H1 (cell line): ENCODE data around the gene A3GALT2. TPM values are rescaled to one million over a fixed set of nuclear protein-coding genes. Genes with fewer than 3 reads are reported as not detected.

Experiments used
- CTCF ChIA-PET: fragments of 300-600 bp; sonication (Branson Sonifier 250); formaldehyde crosslinking; loops from one replicate; lab custom pipeline; 2021; ENCODE audit not compliant: partially characterized antibody; lab: Charles Lee
- POLR2A ChIA-PET: fragments of 300-600 bp; sonication (Branson Sonifier 250); formaldehyde crosslinking; loops from one replicate; lab custom pipeline; 2021; ENCODE audit warnings: inconsistent platforms; ENCODE audit not compliant: partially characterized antibody; lab: Charles Lee
- DNase-seq, 2 experiments: peaks; one replicate each; pipeline versions ENCODE4 v3.0.0 to v3.0.0-alpha.2; 2010 to 2022; ENCODE audit warnings: low spot score in 2 of 2, low read depth in 1 of 2, mixed read lengths in 1 of 2
- FAIRE-seq: peaks from 2 replicates; lab custom pipeline; 2011; peaks lifted over from hg19 to GRCh38; lab: Jason Lieb, UNC
- H2AFZ ChIP-seq: 2 replicates; pipeline ENCODE4 v1.8.1; 2012; ENCODE audit warnings: low read length, inconsistent platforms
- H2AK5ac ChIP-seq: 2 replicates; pipeline ENCODE4 v1.6.1; 2013; ENCODE audit warnings: low read depth, low read length
- H2BK120ac ChIP-seq: replicated peaks from 2 replicates; pipeline ENCODE3; 2013; ENCODE audit warnings: low read depth, low read length, inconsistent platforms
- H2BK12ac ChIP-seq: 2 replicates; pipeline ENCODE4 v1.6.1; 2013; ENCODE audit warnings: low read depth, low read length
- H2BK15ac ChIP-seq: 2 replicates; pipeline ENCODE4 v1.6.1; 2013; ENCODE audit warnings: low read length
- H2BK20ac ChIP-seq: 2 replicates; pipeline ENCODE4 v1.6.1; 2013; ENCODE audit warnings: low read length
- H2BK5ac ChIP-seq: 2 replicates; pipeline ENCODE4 v1.6.1; 2013; ENCODE audit warnings: low read depth, low read length
- H3K14ac ChIP-seq: 2 replicates; pipeline ENCODE4 v1.6.1; 2013; ENCODE audit warnings: inconsistent platforms; ENCODE audit not compliant: insufficient read length
- H3K18ac ChIP-seq: 2 replicates; pipeline ENCODE4 v1.6.1; 2013; ENCODE audit warnings: low read length; ENCODE audit errors: extremely low read depth
- H3K23ac ChIP-seq: 2 replicates; pipeline ENCODE4 v1.6.1; 2013; ENCODE audit warnings: inconsistent platforms; ENCODE audit not compliant: insufficient read length
- H3K23me2 ChIP-seq: 2 replicates; pipeline ENCODE4 v1.6.1; 2013; ENCODE audit warnings: low read depth, low read length
- H3K27ac ChIP-seq: 2 replicates; pipeline ENCODE4 v1.6.1; 2011; ENCODE audit warnings: low read depth, low read length, inconsistent platforms
- H3K27me3 ChIP-seq, 4 experiments: replicated peaks in 1 of 4; 1 replicate in 1 of 4; 2 replicates in 3 of 4; pipeline versions ENCODE4 v1.6.1 to v1.8.1; 2011 to 2013; ENCODE audit warnings: low read length in 3 of 4, mild to moderate bottlenecking in 3 of 4, inconsistent platforms in 2 of 4, mixed read lengths in 2 of 4, moderate library complexity in 1 of 4; ENCODE audit not compliant: control insufficient read depth in 3 of 4, insufficient read depth in 3 of 4; ENCODE audit errors: extremely low read depth in 1 of 4
- H3K36me3 ChIP-seq, 4 experiments: 2 replicates each; pipeline versions ENCODE4 v1.6.1 to v1.8.1; 2011 to 2013; ENCODE audit warnings: mild to moderate bottlenecking in 4 of 4, low read length in 3 of 4, moderate library complexity in 2 of 4, control low read depth in 1 of 4, inconsistent platforms in 1 of 4; ENCODE audit not compliant: insufficient read depth in 4 of 4, control insufficient read depth in 2 of 4
- H3K4ac ChIP-seq: replicated peaks from 2 replicates; pipeline ENCODE3; 2013; ENCODE audit warnings: low read length, low read depth, mixed read lengths, inconsistent platforms; ENCODE audit not compliant: insufficient read length
- H3K4me1 ChIP-seq, 4 experiments: replicated peaks in 1 of 4; 1 replicate in 1 of 4; 2 replicates in 3 of 4; pipeline versions ENCODE4 v1.6.1 to v1.8.1; 2011 to 2013; ENCODE audit warnings: low read length in 3 of 4, inconsistent platforms in 2 of 4, mixed read lengths in 1 of 4; ENCODE audit not compliant: insufficient read depth in 4 of 4, control insufficient read depth in 3 of 4
- H3K4me2 ChIP-seq, 2 experiments: 2 replicates each; pipeline versions ENCODE4 v1.6.1 to v1.8.1; 2011 to 2013; ENCODE audit warnings: low read depth in 2 of 2, low read length in 2 of 2, control low read depth in 1 of 2, inconsistent platforms in 1 of 2, mild to moderate bottlenecking in 1 of 2; ENCODE audit not compliant: insufficient read depth in 1 of 2
- H3K4me3 ChIP-seq, 4 experiments: fragments of 200-600, 300-600 bp in 1 of 4; sonication (generic), shearing (Covaris generic), sonication (Bioruptor Twin) in 1 of 4; 2 replicates each; pipeline versions ENCODE4 v1.5.1 to v1.8.1; 2011 to 2016; ENCODE audit warnings: low read length in 4 of 4, low read depth in 3 of 4, control low read depth in 2 of 4, inconsistent platforms in 2 of 4, mild to moderate bottlenecking in 2 of 4, mixed read lengths in 1 of 4, moderate library complexity in 1 of 4; ENCODE audit not compliant: insufficient read depth in 2 of 4; ENCODE audit errors: extremely low read depth in 1 of 4
- H3K56ac ChIP-seq: replicated peaks from 2 replicates; pipeline ENCODE3; 2013; ENCODE audit warnings: low read depth, mild to moderate bottlenecking, mixed read lengths, low read length, inconsistent platforms; ENCODE audit not compliant: insufficient read length
- H3K79me1 ChIP-seq: 2 replicates; pipeline ENCODE4 v1.6.1; 2013; ENCODE audit warnings: low read depth, low read length, control low read depth
- H3K79me2 ChIP-seq, 2 experiments: 2 replicates each; pipeline versions ENCODE4 v1.6.1 to v1.8.1; 2012 to 2013; ENCODE audit warnings: low read length in 2 of 2, mild to moderate bottlenecking in 2 of 2, inconsistent platforms in 1 of 2; ENCODE audit not compliant: insufficient read depth in 2 of 2, control insufficient read depth in 1 of 2
- H3K9ac ChIP-seq, 4 experiments: replicated peaks in 1 of 4; 1 replicate in 1 of 4; 2 replicates in 3 of 4; pipeline versions ENCODE4 v1.6.1 to v1.8.1; 2011 to 2013; ENCODE audit warnings: low read depth in 3 of 4, low read length in 3 of 4, control low read depth in 2 of 4, mild to moderate bottlenecking in 2 of 4, moderate library complexity in 2 of 4, inconsistent platforms in 1 of 4; ENCODE audit errors: extremely low read depth in 1 of 4
- H3K9me3 ChIP-seq, 2 experiments: 2 replicates each; pipeline versions ENCODE4 v1.6.1 to v1.8.1; 2012 to 2013; ENCODE audit warnings: mild to moderate bottlenecking in 2 of 2, moderate library complexity in 2 of 2, control low read depth in 1 of 2, inconsistent platforms in 1 of 2, low read depth in 1 of 2, low read length in 1 of 2, mixed read lengths in 1 of 2; ENCODE audit not compliant: insufficient read depth in 2 of 2
- H4K20me1 ChIP-seq, 2 experiments: replicated peaks in 1 of 2; 2 replicates each; pipeline versions ENCODE3 to v1.8.1; 2011 to 2013; ENCODE audit warnings: inconsistent platforms in 2 of 2, low read length in 2 of 2, mild to moderate bottlenecking in 1 of 2; ENCODE audit not compliant: insufficient read depth in 2 of 2, control insufficient read depth in 1 of 2
- H4K5ac ChIP-seq: 2 replicates; pipeline ENCODE4 v1.6.1; 2013; ENCODE audit warnings: low read length, low read depth, mixed read lengths, inconsistent platforms; ENCODE audit not compliant: insufficient read length
- H4K8ac ChIP-seq: 2 replicates; pipeline ENCODE4 v1.8.0; 2013; ENCODE audit warnings: mild to moderate bottlenecking, moderate library complexity, low read length, inconsistent platforms; ENCODE audit not compliant: insufficient read depth; ENCODE audit errors: extremely low read depth
- H4K91ac ChIP-seq: replicated peaks from 2 replicates; pipeline ENCODE3; 2013; ENCODE audit warnings: low read length, mixed read lengths, inconsistent platforms; ENCODE audit not compliant: insufficient read length
- ZNF274 ChIP-seq: IDR thresholded peaks from 2 replicates; pipeline ENCODE4 v1.7.0; 2012; ENCODE audit warnings: low read length, borderline replicate concordance; ENCODE audit errors: extremely low read depth
- WGBS, 2 experiments: shearing (Covaris generic) in 1 of 2; methylation state at CpG; one replicate each; pipeline versions ENCODE4 v1.1.6 to v1.1.7; 2013 to 2015; ENCODE audit warnings: low lambda C conversion rate in 2 of 2, mixed read lengths in 2 of 2, inconsistent platforms in 1 of 2, low coverage in 1 of 2, missing lambda C conversion rate in 1 of 2; ENCODE audit not compliant: insufficient replicate concordance in 2 of 2, insufficient coverage in 1 of 2, insufficient read length in 1 of 2; ENCODE audit errors: extremely low coverage in 1 of 2, missing lambda C conversion rate in 1 of 2; 5-methylcytosine and 5-hydroxymethylcytosine counted together
- polyA plus RNA-seq, 7 experiments: library from polyadenylated mRNA; depleted of rRNA in 3 of 7; stranded (reverse) in 5 of 7; unstranded in 2 of 7; fragments of >200 nt in 5 of 7; fragments of 200-250 nt in 2 of 7; gene quantifications; 1 replicate in 5 of 7; 2 replicates in 1 of 7; 4 replicates in 1 of 7; pipeline versions ENCODE4 v1.2.1 to v1.2.3, GENCODE V29; 2011 to 2013; ENCODE audit warnings: missing spikeins in 2 of 7, mixed read lengths in 2 of 7
- total RNA-seq: library from RNA; stranded (reverse); fragmentation: NEBNext Ultra II Directional; extraction: Animal tissue kit (Norgen Biotek cat#: 25700); gene quantifications from 2 replicates; pipeline ENCODE4 v1.2.1, GENCODE V29; 2021

Gene A3GALT2
- total and polyA plus RNA-seq, 2 of the 8 experiments (the other 6 are each of a cell fraction or from before 2014, with no cell fraction given), result not detected

GRCh38 chr1:33358795-33359503, 38.1 kb upstream of the A3GALT2 start:
- Histone ChIP-seq H3K27ac (no peak overlapping the region), H3K4me3 (no peak overlapping the region), H2BK20ac (no peak overlapping the region), H2BK120ac (no peak overlapping the region), H3K4ac (no peak overlapping the region), H4K20me1 (no peaks in the 10 kb centered on the region), H4K8ac (no peak overlapping the region), H3K56ac (no peak overlapping the region), H3K18ac (no peak overlapping the region), H4K91ac (no peak overlapping the region), H3K4me2 (no peak overlapping the region), H3K9ac (no peak overlapping the region), H2AFZ (no peak overlapping the region), H3K79me2 (no peaks in the 10 kb centered on the region), H2AK5ac (no peak overlapping the region), H3K14ac (no peak overlapping the region), H3K23ac (no peak overlapping the region), H3K36me3 (no peaks in the 10 kb centered on the region), H3K9me3 (peaks cover 0 to 3% of the 10 kb centered on the region in 2 experiments; a peak in 1 of 4 replicates), H2BK15ac (no peak overlapping the region), H3K79me1 (no peaks in the 10 kb centered on the region), H3K23me2 (peaks cover 3% of the 10 kb centered on the region; the same call in 1 of the 2 replicates), H4K5ac (no peak overlapping the region), H3K27me3 (peaks cover 5 to 23% (median 19%) of the 10 kb centered on the region in 4 experiments), H2BK12ac (no peak overlapping the region), H3K4me1 (peaks cover 7 to 21% (median 14%) of the 10 kb centered on the region in 4 experiments), H2BK5ac (no peak overlapping the region)
- POLR2A ChIA-PET, result no interaction called here
- TF ChIP-seq ZNF274, result no peak
- CTCF ChIA-PET, result interaction anchor here (0.9 to 1.7 kb wide), 6 partner anchors 7 to 60 kb away, joined by 3 to 6 read pairs (median 3); no protein-coding TSS in a partner anchor
- WGBS, 2 experiments, result 87% methylated on average over 3 of the region's 3 CpGs; no CpG with 5 or more reads in 1 of the 2 experiments
- DNase-seq, result no peak
- FAIRE-seq, result no peak
